ENCODE measurements around the gene BGLAP. TPM values are rescaled to one million over a fixed set of nuclear protein-coding genes. Genes with fewer than 3 reads are reported as not detected.

Gene BGLAP
- polyA plus RNA-seq, 3 donors = 2.2 TPM; not detected in 2

GRCh38 chr1:156247460-156248322, 5.7 kb downstream of the BGLAP start, which contains the start of gene PAQR6:
PAQR6 (minus strand) TSS chr1:156248056; CDS start chr1:156246731, 1,325 bp downstream.
- H3K9me3 Mint-ChIP-seq = peaks cover 0 to 9% (median 0%) of the 10 kb centered on the region in 7 donors
- peaks cover 14% of the 10 kb centered on the region for H3K4me1 Mint-ChIP-seq
- no peaks in the 10 kb centered on the region for H3K79me2 ChIP-seq (ENCODE audit: insufficient read depth, low read length)
- peaks cover 21 to 37% (median 32%) of the 10 kb centered on the region in 3 donors for H3K27me3 Mint-ChIP-seq (ENCODE audit: low read depth in 3 of 3)
- no peak within 1 kb of the TSS for H3K4me3 ChIP-seq (replicated peaks in 1 of 3; ENCODE audit: low read depth in 2 of 3, low read length in 3 of 3)
- H4K20me1 ChIP-seq (ENCODE audit: insufficient read depth, low read length) = peaks cover 45% of the 10 kb centered on the region
- H3K27me3 ChIP-seq (ENCODE audit: control insufficient read depth in 2 of 2, insufficient read depth in 2 of 2, low read length in 2 of 2) = peaks cover 10 to 31% of the 10 kb centered on the region in 2 donors
- H3K27ac ChIP-seq (ENCODE audit: low read depth in 1 of 2, low read length in 2 of 2) = no peak within 1 kb of the TSS
- no peak within 1 kb of the TSS for H2AFZ ChIP-seq (ENCODE audit: insufficient read depth, low read depth, low read length, poor library complexity, severe bottlenecking)
- WGBS (ENCODE audit: insufficient coverage) = 89% methylated on average over 13 of the region's 16 CpGs
- H3K4me3 Mint-ChIP-seq = no peak within 1 kb of the TSS
- no peak for TF ChIP-seq CTCF (IDR thresholded peaks at IDR 0.05)
- H3K27ac Mint-ChIP-seq = peak within 1 kb of the TSS in 1 of 7 donors; percentile 30
- H3K36me3 ChIP-seq (replicated peaks in 1 of 2; ENCODE audit: control insufficient read depth in 1 of 2, insufficient read depth in 2 of 2, low read length in 2 of 2) = peaks cover 38 to 39% of the 10 kb centered on the region in 2 donors
- H3K9ac ChIP-seq (ENCODE audit: insufficient read depth, low read length, poor library complexity, severe bottlenecking) = no peak within 1 kb of the TSS
- H3K4me2 ChIP-seq (replicated peaks; ENCODE audit: extremely low read depth, low read length, poor library complexity, severe bottlenecking) = no peak within 1 kb of the TSS
- peaks cover 9 to 14% of the 10 kb centered on the region in 2 donors for H3K4me1 ChIP-seq (ENCODE audit: control insufficient read depth in 1 of 2, insufficient read depth in 2 of 2, low read length in 2 of 2)
- no peak for DNase-seq
- H3K36me3 Mint-ChIP-seq = peaks cover 41 to 44% of the 10 kb centered on the region in 2 donors
- intact Hi-C loops (cut with micrococcal nuclease) = no loop called here
- peaks cover 0 to 12% of the 10 kb centered on the region in 2 donors for H3K9me3 ChIP-seq (replicated peaks in 1 of 2; ENCODE audit: control insufficient read depth in 1 of 2, insufficient read depth in 1 of 2, low read length in 2 of 2)

- Histone ChIP-seq H3K4me1 (ENCODE audit: control insufficient read depth in 1 of 2, insufficient read depth in 2 of 2, low read length in 2 of 2) (peaks cover 9 to 14% of the 10 kb centered on the region in 2 donors), H2AFZ (ENCODE audit: insufficient read depth, low read depth, low read length, poor library complexity, severe bottlenecking) (no peak overlapping the region), H3K9ac (ENCODE audit: insufficient read depth, low read length, poor library complexity, severe bottlenecking) (no peak overlapping the region), H4K20me1 (ENCODE audit: insufficient read depth, low read length) (peaks cover 51% of the 10 kb centered on the region), H3K27ac (ENCODE audit: low read depth in 1 of 2, low read length in 2 of 2) (no peak overlapping the region), H3K27me3 (ENCODE audit: control insufficient read depth in 2 of 2, insufficient read depth in 2 of 2, low read length in 2 of 2) (peaks cover 10 to 31% of the 10 kb centered on the region in 2 donors), H3K4me3 (replicated peaks in 1 of 3; ENCODE audit: low read depth in 2 of 3, low read length in 3 of 3) (no peak overlapping the region), H3K36me3 (replicated peaks in 1 of 2; ENCODE audit: control insufficient read depth in 1 of 2, insufficient read depth in 2 of 2, low read length in 2 of 2) (peaks cover 44 to 45% of the 10 kb centered on the region in 2 donors), H3K9me3 (replicated peaks in 1 of 2; ENCODE audit: control insufficient read depth in 1 of 2, insufficient read depth in 1 of 2, low read length in 2 of 2) (peaks cover 0 to 12% of the 10 kb centered on the region in 2 donors), H3K4me2 (replicated peaks; ENCODE audit: extremely low read depth, low read length, poor library complexity, severe bottlenecking) (no peak overlapping the region), H3K79me2 (ENCODE audit: insufficient read depth, low read length) (no peaks in the 10 kb centered on the region)
- no peak overlapping the region for H3K4me3 Mint-ChIP-seq
- DNase-seq = no peak
- H3K36me3 Mint-ChIP-seq = peaks cover 44 to 50% of the 10 kb centered on the region in 2 donors
- peaks cover 14% of the 10 kb centered on the region for H3K4me1 Mint-ChIP-seq
- no CpG with 5 or more reads among the region's 4 CpGs for WGBS (ENCODE audit: insufficient coverage)
- H3K9me3 Mint-ChIP-seq = peaks cover 0 to 9% (median 0%) of the 10 kb centered on the region in 7 donors
- peak overlapping the region in 1 of 7 donors; percentile 30 for H3K27ac Mint-ChIP-seq
- TF ChIP-seq CTCF (IDR thresholded peaks at IDR 0.05) = no peak
- peaks cover 21 to 37% (median 34%) of the 10 kb centered on the region in 3 donors for H3K27me3 Mint-ChIP-seq (ENCODE audit: low read depth in 3 of 3)
- intact Hi-C loops (cut with micrococcal nuclease) = no loop called here
Measured at GRCh38 chr1:156248323-156248683, 6.3 kb downstream of the BGLAP start.

Data from CD14-positive monocyte (primary cell).